ENCODE results near the gene CTNNB1.

The CTNNB1 gene

GRCh38 chr3:41192885-41193284 lies 6.4 kb upstream of the CTNNB1 start:
- no peak for DNase-seq (ENCODE audit: low read depth in 2 of 2)

GRCh38 chr3:41193794-41194539 lies 5.3 kb upstream of the CTNNB1 start:
- no peak for DNase-seq (ENCODE audit: low read depth in 2 of 2)

GRCh38 chr3:41194701-41195100 lies 4.6 kb upstream of the CTNNB1 start:
- no peak for DNase-seq (ENCODE audit: low read depth in 2 of 2)

GRCh38 chr3:41195946-41196345 lies 3.4 kb upstream of the CTNNB1 start:
- DNase-seq (ENCODE audit: low read depth in 2 of 2) = no peak

- DNase-seq (ENCODE audit: low read depth in 2 of 2) = no peak
Observed at GRCh38 chr3:41196499-41197410, 2.5 kb upstream of the CTNNB1 start.

- DNase-seq (ENCODE audit: low read depth in 2 of 2) = no peak
Observed at GRCh38 chr3:41198046-41198445, 1.3 kb upstream of the CTNNB1 start.

GRCh38 chr3:41198526-41198925 lies 779 bp upstream of the CTNNB1 start:
- DNase-seq (ENCODE audit: low read depth in 2 of 2) = peak in 1 of 2 experiments; percentile 7

GRCh38 chr3:41199866-41200668 lies 762 bp downstream of the CTNNB1 start:
- peak in 1 of 2 experiments; percentile 15 for DNase-seq (ENCODE audit: low read depth in 2 of 2)

GRCh38 chr3:41200669-41201021 lies 1.3 kb downstream of the CTNNB1 start:
- peak in 1 of 2 experiments; percentile 3 for DNase-seq (ENCODE audit: low read depth in 2 of 2)

GRCh38 chr3:41202075-41202833 lies 2.9 kb downstream of the CTNNB1 start:
- DNase-seq (ENCODE audit: low read depth in 2 of 2) = no peak

GRCh38 chr3:41202834-41203345 lies 3.6 kb downstream of the CTNNB1 start:
- no peak for DNase-seq (ENCODE audit: low read depth in 2 of 2)

GRCh38 chr3:41204369-41204768 lies 5.1 kb downstream of the CTNNB1 start:
- DNase-seq (ENCODE audit: low read depth in 2 of 2) = no peak

GRCh38 chr3:41205591-41205990 lies 6.3 kb downstream of the CTNNB1 start:
- no peak for DNase-seq (ENCODE audit: low read depth in 2 of 2)

- no peak for DNase-seq (ENCODE audit: low read depth in 2 of 2)
Observed at GRCh38 chr3:41207355-41207754, 8.1 kb downstream of the CTNNB1 start.

- DNase-seq (ENCODE audit: low read depth in 2 of 2) = no peak
Observed at GRCh38 chr3:41208507-41209220, 9.4 kb downstream of the CTNNB1 start.

GRCh38 chr3:41209646-41210045 lies 10.3 kb downstream of the CTNNB1 start:
- DNase-seq (ENCODE audit: low read depth in 2 of 2) = no peak

- DNase-seq (ENCODE audit: low read depth in 2 of 2) = no peak
Observed at GRCh38 chr3:41210966-41211365, 11.7 kb downstream of the CTNNB1 start.

- no peak for DNase-seq (ENCODE audit: low read depth in 2 of 2)
Observed at GRCh38 chr3:41212088-41212487, 12.8 kb downstream of the CTNNB1 start.

- no peak for DNase-seq (ENCODE audit: low read depth in 2 of 2)
Observed at GRCh38 chr3:41213588-41213987, 14.3 kb downstream of the CTNNB1 start.

- DNase-seq (ENCODE audit: low read depth in 2 of 2) = no peak
Observed at GRCh38 chr3:41216422-41216821, 17.1 kb downstream of the CTNNB1 start.
